ENCODE data around the gene FRS2.
A peak's percentile ranks its signal among the peaks of the same experiment; 100 is the strongest.

Gene FRS2

DNA sequence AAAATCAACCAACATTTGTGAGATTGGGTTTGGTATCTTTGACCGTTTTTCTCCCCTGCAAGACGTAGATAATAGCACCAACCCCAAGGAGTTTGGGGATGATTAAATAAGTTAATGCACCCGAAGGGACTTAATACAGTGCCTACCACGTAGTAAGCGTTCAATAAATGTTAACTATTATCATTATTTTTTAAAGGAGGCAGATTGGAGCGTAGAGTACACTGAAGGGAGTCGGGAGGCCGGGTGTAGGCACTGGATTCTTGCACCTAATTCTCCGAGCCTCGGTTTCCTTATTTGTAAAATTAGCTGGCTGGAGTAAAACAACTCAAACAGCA lies 367 bp upstream of the FRS2 start:
- ChIA-PET CTCF (interaction anchor here (1.0 to 2.2 kb wide), 2 partner anchors 16 to 26 kb away, joined by 3 to 4 read pairs; no protein-coding TSS in a partner anchor), POLR2A (interaction anchor here (0.7 kb wide), 1 partner anchor 85 kb away, joined by 3 read pairs; no protein-coding TSS in a partner anchor)
- DNase-seq (ENCODE audit: low read depth, low spot score) = no peak
- no peak for TF ChIP-seq CTCF (IDR thresholded peaks at IDR 0.05; ENCODE audit: insufficient read depth, low read length, missing control alignments)
- H3K4me3 ChIP-seq (ENCODE audit: low read depth, low read length) = peak overlapping the region; percentile 79

GRCh38 chr12:69471076-69471430 lies 865 bp downstream of the FRS2 start:
- POLR2A ChIA-PET = no interaction called here
- no peak for DNase-seq (ENCODE audit: low read depth, low spot score)
- no peak for TF ChIP-seq CTCF (IDR thresholded peaks at IDR 0.05; ENCODE audit: insufficient read depth, low read length, missing control alignments)
- H3K4me3 ChIP-seq (ENCODE audit: low read depth, low read length) = peak overlapping the region; percentile 79
- CTCF ChIA-PET = interaction anchor here (0.9 to 2.2 kb wide), 7 partner anchors 10 to 169 kb away, joined by 3 to 7 read pairs (median 3); no protein-coding TSS in a partner anchor

GRCh38 chr12:69471667-69472385 lies 1.6 kb downstream of the FRS2 start:
- no peak for DNase-seq (ENCODE audit: low read depth, low spot score)
- ChIA-PET POLR2A (no interaction called here), CTCF (interaction anchor here (0.7 to 2.2 kb wide), 3 partner anchors 24 to 98 kb away, joined by 3 to 4 read pairs (median 3); no protein-coding TSS in a partner anchor)
- peak overlapping the region; percentile 79 for H3K4me3 ChIP-seq (ENCODE audit: low read depth, low read length)
- TF ChIP-seq CTCF (IDR thresholded peaks at IDR 0.05; ENCODE audit: insufficient read depth, low read length, missing control alignments) = no peak

DNA sequence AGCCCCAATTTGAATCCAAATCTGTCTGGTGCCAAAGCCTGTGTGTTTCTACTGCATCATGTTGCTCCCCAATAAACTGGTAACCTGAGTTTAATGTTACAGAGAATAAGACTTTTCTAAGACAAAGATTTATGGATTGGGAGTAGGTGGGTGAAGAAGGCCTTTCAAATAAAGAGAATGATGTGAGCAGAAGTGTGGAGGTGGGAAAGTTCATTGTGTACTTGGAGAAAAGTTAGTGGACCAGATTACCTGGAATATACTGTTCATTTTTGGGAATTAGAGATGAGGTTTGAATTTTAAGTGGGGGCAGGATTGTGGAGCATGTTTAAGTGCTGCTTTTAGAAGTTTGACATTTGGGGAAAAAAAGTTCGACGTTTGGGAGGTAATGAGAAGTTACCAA lies 3.1 kb downstream of the FRS2 start:
- H3K4me3 ChIP-seq (ENCODE audit: low read depth, low read length) = no peak overlapping the region
- no peak for DNase-seq (ENCODE audit: low read depth, low spot score)
- ChIA-PET POLR2A (interaction anchor here (1.0 kb wide), 1 partner anchor 29 kb away, joined by 3 read pairs; no protein-coding TSS in a partner anchor), CTCF (interaction anchor here (1.6 kb wide), 1 partner anchor 96 kb away, joined by 5 read pairs; no protein-coding TSS in a partner anchor)
- no peak for TF ChIP-seq CTCF (IDR thresholded peaks at IDR 0.05; ENCODE audit: insufficient read depth, low read length, missing control alignments)

- POLR2A ChIA-PET = no interaction called here
- no peak overlapping the region for H3K4me3 ChIP-seq (ENCODE audit: low read depth, low read length)
- DNase-seq (ENCODE audit: low read depth, low spot score) = no peak
- CTCF ChIA-PET = no interaction called here
- no peak for TF ChIP-seq CTCF (IDR thresholded peaks at IDR 0.05; ENCODE audit: insufficient read depth, low read length, missing control alignments)
Measured at GRCh38 chr12:69474456-69474855, 4.3 kb downstream of the FRS2 start.

GRCh38 chr12:69475237-69475975 lies 5.2 kb downstream of the FRS2 start:
- no peak for DNase-seq (ENCODE audit: low read depth, low spot score)
- ChIA-PET CTCF (interaction anchor here (1.4 kb wide), 1 partner anchor 14 kb away, joined by 3 read pairs; no protein-coding TSS in a partner anchor), POLR2A (no interaction called here)
- no peak for TF ChIP-seq CTCF (IDR thresholded peaks at IDR 0.05; ENCODE audit: insufficient read depth, low read length, missing control alignments)
- no peak overlapping the region for H3K4me3 ChIP-seq (ENCODE audit: low read depth, low read length)

Measured in AG04449 (cell line).